ENCODE measurements around the gene DMAP1. TPM values are rescaled to one million over a fixed set of nuclear protein-coding genes. Genes with fewer than 3 reads are reported as not detected.

Gene DMAP1
- total RNA-seq, 1 donor from 2014 or later, result 82.0 TPM

DNA sequence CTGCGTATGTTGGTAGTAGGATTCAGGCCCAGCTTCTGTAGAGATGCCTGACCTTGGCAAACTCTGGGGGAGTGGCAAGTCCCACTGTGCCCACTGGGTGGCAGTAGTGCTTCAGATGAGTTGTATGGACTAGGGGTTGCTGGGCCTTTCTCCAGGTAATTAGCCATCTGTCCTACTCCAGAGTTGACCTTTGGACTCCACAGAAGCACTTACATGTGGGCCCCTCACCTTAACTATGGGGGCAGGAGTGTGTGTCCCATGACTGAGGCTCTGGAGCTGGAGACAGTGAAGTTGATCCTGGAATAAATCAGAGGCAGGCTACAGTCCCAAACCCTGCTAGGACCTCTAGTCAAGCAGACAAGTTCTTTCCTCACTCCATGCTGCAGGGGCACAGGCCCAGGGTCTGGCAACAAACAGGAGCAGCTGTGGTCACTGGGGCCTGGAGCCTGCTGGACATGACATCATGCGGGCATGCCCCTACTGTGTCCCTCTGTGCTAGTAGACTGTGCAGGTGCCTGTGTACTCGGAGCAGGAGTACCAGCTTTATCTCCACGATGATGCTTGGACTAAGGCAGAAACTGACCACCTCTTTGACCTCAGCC, 4.6 kb downstream of the DMAP1 start:
- DNase-seq (ENCODE audit: low spot score, unreplicated experiment), result peak; percentile 91
- Mint-ChIP-seq H3K4me3 (ENCODE audit: low read depth) (no peak overlapping the region), H3K27ac (peak overlapping the region; percentile 54), H3K4me1 (ENCODE audit: low read depth) (peaks cover 29% of the 10 kb centered on the region), H3K27me3 (no peaks in the 10 kb centered on the region), H3K9me3 (ENCODE audit: low read depth) (no peaks in the 10 kb centered on the region), H3K36me3 (ENCODE audit: insufficient read depth) (peaks cover 7% of the 10 kb centered on the region)
- peak; percentile 95 for TF ChIP-seq CTCF (IDR thresholded peaks at IDR 0.05; ENCODE audit: unreplicated experiment)

DNA sequence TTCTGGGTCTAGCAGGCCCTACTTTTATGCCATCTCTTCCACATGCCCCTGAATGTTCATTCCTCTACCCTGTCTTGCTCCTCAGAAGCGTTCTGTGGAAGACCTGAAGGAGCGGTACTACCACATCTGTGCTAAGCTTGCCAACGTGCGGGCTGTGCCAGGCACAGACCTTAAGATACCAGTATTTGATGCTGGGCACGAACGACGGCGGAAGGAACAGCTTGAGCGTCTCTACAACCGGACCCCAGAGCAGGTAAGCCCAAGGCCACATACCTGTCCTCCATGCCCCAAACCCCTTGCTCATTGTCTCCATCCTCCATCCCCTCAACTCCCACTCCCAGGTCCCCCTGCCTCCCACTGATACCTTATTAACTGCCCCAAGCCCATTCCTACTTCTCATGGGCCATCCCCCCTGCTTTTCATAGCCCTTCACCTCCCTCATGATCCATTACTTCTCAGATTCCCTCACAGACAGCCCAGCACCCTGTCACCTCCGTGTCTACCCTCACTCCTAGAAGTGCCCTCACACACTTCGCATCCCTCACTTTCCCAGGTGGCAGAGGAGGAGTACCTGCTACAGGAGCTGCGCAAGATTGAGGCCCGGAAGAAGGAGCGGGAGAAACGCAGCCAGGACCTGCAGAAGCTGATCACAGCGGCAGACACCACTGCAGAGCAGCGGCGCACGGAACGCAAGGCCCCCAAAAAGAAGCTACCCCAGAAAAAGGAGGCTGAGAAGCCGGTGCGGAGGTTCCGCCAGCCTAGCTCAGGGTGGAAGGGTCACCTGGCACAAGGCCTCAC, 5.4 kb downstream of the DMAP1 start:
- Mint-ChIP-seq H3K27ac (peak overlapping the region; percentile 54), H3K4me1 (ENCODE audit: low read depth) (peaks cover 23% of the 10 kb centered on the region), H3K27me3 (no peaks in the 10 kb centered on the region), H3K36me3 (ENCODE audit: insufficient read depth) (peaks cover 7% of the 10 kb centered on the region), H3K4me3 (ENCODE audit: low read depth) (no peak overlapping the region), H3K9me3 (ENCODE audit: low read depth) (no peaks in the 10 kb centered on the region)
- no peak for DNase-seq (ENCODE audit: low spot score, unreplicated experiment)
- no peak for TF ChIP-seq CTCF (IDR thresholded peaks at IDR 0.05; ENCODE audit: unreplicated experiment)

DNA sequence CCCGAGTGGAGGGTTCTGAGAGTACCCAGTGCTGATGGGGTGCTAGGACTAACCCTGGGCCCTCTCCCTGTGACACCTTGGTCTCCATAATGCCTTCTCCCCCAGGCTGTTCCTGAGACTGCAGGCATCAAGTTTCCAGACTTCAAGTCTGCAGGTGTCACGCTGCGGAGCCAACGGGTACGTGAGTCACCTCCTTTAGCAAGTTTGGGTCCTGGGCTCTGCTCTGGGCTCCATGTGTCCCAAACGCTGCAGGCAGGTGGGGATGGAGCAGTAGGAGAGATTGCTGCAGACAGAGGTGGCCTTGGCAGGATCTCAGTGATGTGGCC, 6.0 kb downstream of the DMAP1 start:
- peaks cover 7% of the 10 kb centered on the region for H3K36me3 Mint-ChIP-seq (ENCODE audit: insufficient read depth)
- H3K27ac Mint-ChIP-seq, result peak overlapping the region; percentile 25
- no peak for DNase-seq (ENCODE audit: low spot score, unreplicated experiment)
- no peak overlapping the region for H3K4me3 Mint-ChIP-seq (ENCODE audit: low read depth)
- TF ChIP-seq CTCF (IDR thresholded peaks at IDR 0.05; ENCODE audit: unreplicated experiment), result no peak
- H3K9me3 Mint-ChIP-seq (ENCODE audit: low read depth), result no peaks in the 10 kb centered on the region
- peaks cover 19% of the 10 kb centered on the region for H3K4me1 Mint-ChIP-seq (ENCODE audit: low read depth)
- no peaks in the 10 kb centered on the region for H3K27me3 Mint-ChIP-seq

DNA sequence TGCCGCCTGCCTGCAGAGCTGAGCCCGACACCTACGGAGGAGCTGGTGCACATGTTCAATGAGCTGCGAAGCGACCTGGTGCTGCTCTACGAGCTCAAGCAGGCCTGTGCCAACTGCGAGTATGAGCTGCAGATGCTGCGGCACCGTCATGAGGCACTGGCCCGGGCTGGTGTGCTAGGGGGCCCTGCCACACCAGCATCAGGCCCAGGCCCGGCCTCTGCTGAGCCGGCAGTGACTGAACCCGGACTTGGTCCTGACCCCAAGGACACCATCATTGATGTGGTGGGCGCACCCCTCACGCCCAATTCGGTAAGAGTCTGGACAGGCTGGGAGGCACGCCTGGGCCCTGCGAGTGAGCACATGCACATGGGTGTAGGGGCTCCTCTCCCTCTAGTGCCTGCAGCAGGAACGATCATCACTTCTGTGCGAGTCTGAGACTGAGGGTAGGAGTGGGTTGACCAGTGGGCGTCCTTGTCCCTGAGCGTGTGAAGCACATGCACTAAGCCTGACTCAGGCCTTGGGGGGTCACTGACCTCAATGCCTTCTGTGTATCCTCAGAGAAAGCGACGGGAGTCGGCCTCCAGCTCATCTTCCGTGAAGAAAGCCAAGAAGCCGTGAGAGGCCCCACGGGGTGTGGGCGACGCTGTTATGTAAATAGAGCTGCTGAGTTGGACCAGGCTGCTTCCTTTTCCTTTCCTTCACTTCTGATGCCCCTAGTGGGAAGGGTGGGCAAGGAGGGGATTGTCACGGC, 6.9 kb downstream of the DMAP1 start:
- no peak overlapping the region for H3K4me3 Mint-ChIP-seq (ENCODE audit: low read depth)

More for the DNA sequence above, 6.9 kb downstream of the DMAP1 start:
- peak overlapping the region; percentile 77 for H3K27ac Mint-ChIP-seq
- no peaks in the 10 kb centered on the region for H3K9me3 Mint-ChIP-seq (ENCODE audit: low read depth)
- H3K27me3 Mint-ChIP-seq, result no peaks in the 10 kb centered on the region
- no peak for DNase-seq (ENCODE audit: low spot score, unreplicated experiment)
- peaks cover 5% of the 10 kb centered on the region for H3K36me3 Mint-ChIP-seq (ENCODE audit: insufficient read depth)
- no peak for TF ChIP-seq CTCF (IDR thresholded peaks at IDR 0.05; ENCODE audit: unreplicated experiment)
- peaks cover 19% of the 10 kb centered on the region for H3K4me1 Mint-ChIP-seq (ENCODE audit: low read depth)

Data from progenitor cell of endocrine pancreas (in vitro differentiated cells).